Activated CD8-positive, alpha-beta memory T cell treated with anti-CD3 and anti-CD28 coated beads, Interleukin-2, amount 10 ng/mL, durations not matched to agents 7 days and 5 days (primary cell): Measurements from ENCODE around the gene NFIB. TPM values are rescaled to one million over a fixed set of nuclear protein-coding genes. Genes with fewer than 3 reads are reported as not detected.

Source experiments
- ATAC-seq: fragments of 150-1000 bp; cut with Tn5 transposase; one replicate; pipeline ENCODE4 v1.10.0; 2021; ENCODE audit warnings: moderate library complexity
- CTCF ChIA-PET: fragments of 350-600 bp; sonication (Branson Sonifier 250); formaldehyde crosslinking; loops from one replicate; lab custom pipeline; 2021; ENCODE audit warnings: antibody characterized with exemption; lab: Charles Lee
- DNase-seq: peaks from one replicate; pipeline ENCODE4 v3.0.0-alpha.2; 2020
- H3K27ac Mint-ChIP-seq: one replicate; pipeline ENCODE4 v1.8.0; 2021; ENCODE audit warnings: mild to moderate bottlenecking, mixed read lengths
- H3K27me3 Mint-ChIP-seq: one replicate; pipeline ENCODE4 v1.8.0; 2021; ENCODE audit warnings: mixed read lengths
- H3K36me3 Mint-ChIP-seq: one replicate; pipeline ENCODE4 v1.8.0; 2021; ENCODE audit warnings: mild to moderate bottlenecking, mixed read lengths
- H3K4me1 Mint-ChIP-seq: one replicate; pipeline ENCODE4 v1.8.0; 2021; ENCODE audit warnings: mixed read lengths
- H3K4me3 Mint-ChIP-seq: one replicate; pipeline ENCODE4 v1.8.0; 2021; ENCODE audit warnings: mild to moderate bottlenecking, moderate library complexity, mixed read lengths
- H3K9me3 Mint-ChIP-seq: one replicate; pipeline ENCODE4 v1.8.0; 2022; ENCODE audit warnings: low read depth, mixed read lengths
- total RNA-seq, 2 experiments: library from RNA; stranded (reverse); gene quantifications; one replicate each; pipeline ENCODE4 v1.2.3, GENCODE V29; 2021

Gene NFIB
- total RNA-seq, 2 experiments from 2014 or later = not detected

DNA sequence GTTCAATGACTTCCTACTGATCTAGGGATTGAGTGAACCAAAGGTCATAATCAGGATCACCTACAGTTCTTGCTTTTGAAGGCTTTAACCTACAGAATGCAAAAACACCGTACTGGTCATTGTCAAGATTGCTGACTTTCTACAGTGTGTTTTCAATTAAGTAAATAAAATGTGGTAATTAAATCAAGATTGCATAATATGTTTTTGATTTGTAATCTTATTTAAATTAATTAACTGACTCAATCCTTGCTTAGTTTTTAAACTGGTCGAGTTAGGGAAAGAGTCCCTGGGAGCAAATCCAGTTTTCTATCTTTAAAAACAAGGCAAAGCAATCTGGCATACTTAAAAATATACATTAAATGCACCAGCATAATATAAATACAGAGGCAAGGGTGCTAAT, 125.9 kb downstream of the NFIB start:
- Mint-ChIP-seq H3K9me3 (no peaks in the 10 kb centered on the region), H3K27me3 (no peaks in the 10 kb centered on the region), H3K36me3 (no peaks in the 10 kb centered on the region), H3K4me3 (no peak overlapping the region), H3K4me1 (no peaks in the 10 kb centered on the region), H3K27ac (no peak overlapping the region)
- CTCF ChIA-PET = no interaction called here
- ATAC-seq (no peak), DNase-seq (no peak)

DNA sequence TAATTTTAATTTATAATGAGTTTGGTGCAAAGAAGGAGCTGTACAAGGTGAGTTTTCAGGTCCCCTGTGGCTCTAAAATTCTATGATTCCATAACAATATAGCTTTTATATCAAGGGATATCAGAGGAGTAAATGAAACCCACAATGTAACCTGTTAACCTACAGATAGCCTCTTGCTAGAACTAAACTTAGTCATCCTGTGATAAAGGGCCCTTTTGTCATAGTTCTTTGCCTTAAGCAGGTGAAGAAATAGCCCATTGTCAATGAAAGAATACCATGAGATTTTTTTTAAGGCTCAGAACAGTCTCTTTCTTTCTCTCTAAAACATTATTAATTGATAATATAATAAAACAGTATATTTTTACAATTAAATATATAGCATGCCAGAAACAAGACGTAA, 127.8 kb downstream of the NFIB start:
- H3K27ac Mint-ChIP-seq = no peak overlapping the region
- H3K36me3 Mint-ChIP-seq = no peaks in the 10 kb centered on the region
- DNase-seq = no peak
- H3K4me3 Mint-ChIP-seq = no peak overlapping the region
- H3K9me3 Mint-ChIP-seq = no peaks in the 10 kb centered on the region
- ATAC-seq = no peak
- CTCF ChIA-PET = no interaction called here
- H3K27me3 Mint-ChIP-seq = no peaks in the 10 kb centered on the region
- H3K4me1 Mint-ChIP-seq = no peaks in the 10 kb centered on the region

DNA sequence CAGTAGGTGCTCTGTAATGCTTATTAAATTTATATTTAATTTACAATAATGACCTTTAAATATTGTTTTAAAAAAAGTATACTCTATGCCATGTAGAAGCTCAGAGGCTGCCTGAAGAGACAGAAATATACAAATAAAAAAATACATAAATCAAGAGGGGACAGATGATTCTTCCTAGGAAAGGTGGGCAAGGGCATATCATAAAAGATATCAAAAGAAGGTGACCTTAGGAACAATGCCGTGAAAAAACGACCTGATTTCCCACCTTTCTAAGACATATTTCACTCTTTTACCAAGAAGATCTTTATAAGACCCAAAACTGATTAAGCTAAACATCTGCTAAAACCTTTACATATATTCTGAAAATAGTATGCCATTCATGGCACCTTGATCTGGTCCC, 128.9 kb downstream of the NFIB start:
- H3K36me3 Mint-ChIP-seq = no peaks in the 10 kb centered on the region
- H3K27ac Mint-ChIP-seq = no peak overlapping the region
- H3K27me3 Mint-ChIP-seq = no peaks in the 10 kb centered on the region
- no peak overlapping the region for H3K4me3 Mint-ChIP-seq
- H3K9me3 Mint-ChIP-seq = no peaks in the 10 kb centered on the region
- ATAC-seq = no peak
- no peak for DNase-seq
- no peaks in the 10 kb centered on the region for H3K4me1 Mint-ChIP-seq
- CTCF ChIA-PET = no interaction called here

DNA sequence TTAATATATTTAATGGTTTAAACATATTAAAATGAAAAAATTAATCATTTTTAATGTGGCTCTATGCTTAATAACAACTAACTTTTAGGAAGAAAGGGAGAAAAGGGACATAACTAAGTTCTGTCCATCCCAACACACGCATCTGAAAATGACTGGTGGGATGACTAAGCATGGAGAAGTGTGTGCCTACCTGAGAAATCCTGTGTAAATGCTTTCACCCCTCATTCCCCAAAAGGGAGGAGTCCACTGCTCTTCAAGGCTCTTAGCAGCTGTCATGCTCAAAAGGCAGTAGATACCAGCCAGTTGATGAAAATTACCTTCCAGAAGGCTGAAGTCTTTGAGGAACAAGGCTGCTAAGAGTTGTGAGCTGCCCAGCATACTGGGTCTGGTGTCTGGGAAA, 130.9 kb downstream of the NFIB start:
- no peaks in the 10 kb centered on the region for H3K36me3 Mint-ChIP-seq
- ATAC-seq (no peak), DNase-seq (no peak)
- no peaks in the 10 kb centered on the region for H3K4me1 Mint-ChIP-seq
- no peak overlapping the region for H3K27ac Mint-ChIP-seq
- no peaks in the 10 kb centered on the region for H3K27me3 Mint-ChIP-seq
- no peaks in the 10 kb centered on the region for H3K9me3 Mint-ChIP-seq
- no peak overlapping the region for H3K4me3 Mint-ChIP-seq
- CTCF ChIA-PET = no interaction called here

DNA sequence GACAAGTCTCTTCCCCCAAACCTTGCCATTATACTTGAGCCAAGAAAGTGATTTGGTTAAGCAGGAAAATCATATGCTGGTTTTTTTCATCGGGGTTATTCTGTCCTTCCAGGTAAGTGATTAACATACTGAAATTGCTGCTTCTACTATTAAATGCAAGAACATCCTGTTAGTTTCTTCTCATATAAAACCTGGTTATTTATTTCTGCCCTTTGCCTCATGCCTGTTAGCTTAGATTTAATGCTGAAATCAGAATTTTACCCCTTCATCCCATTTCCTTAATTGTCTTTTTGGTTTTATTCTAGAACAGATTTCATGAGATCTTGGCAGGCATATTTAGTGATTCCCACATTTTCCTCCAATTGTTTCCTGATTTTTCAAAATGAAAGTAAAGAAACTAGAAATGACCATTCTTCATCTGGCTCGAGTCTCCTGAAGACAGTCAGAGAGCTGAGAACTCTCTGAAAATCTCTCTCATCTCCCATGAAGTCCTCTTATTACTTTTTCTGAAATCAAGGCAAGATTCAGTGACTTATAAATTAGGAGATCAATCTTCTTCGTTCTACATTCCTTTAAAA, 132.9 kb downstream of the NFIB start:
- Mint-ChIP-seq H3K4me1 (no peaks in the 10 kb centered on the region), H3K27ac (no peak overlapping the region), H3K4me3 (no peak overlapping the region), H3K27me3 (no peaks in the 10 kb centered on the region), H3K36me3 (no peaks in the 10 kb centered on the region), H3K9me3 (no peaks in the 10 kb centered on the region)
- CTCF ChIA-PET = no interaction called here
- ATAC-seq (no peak), DNase-seq (no peak)

DNA sequence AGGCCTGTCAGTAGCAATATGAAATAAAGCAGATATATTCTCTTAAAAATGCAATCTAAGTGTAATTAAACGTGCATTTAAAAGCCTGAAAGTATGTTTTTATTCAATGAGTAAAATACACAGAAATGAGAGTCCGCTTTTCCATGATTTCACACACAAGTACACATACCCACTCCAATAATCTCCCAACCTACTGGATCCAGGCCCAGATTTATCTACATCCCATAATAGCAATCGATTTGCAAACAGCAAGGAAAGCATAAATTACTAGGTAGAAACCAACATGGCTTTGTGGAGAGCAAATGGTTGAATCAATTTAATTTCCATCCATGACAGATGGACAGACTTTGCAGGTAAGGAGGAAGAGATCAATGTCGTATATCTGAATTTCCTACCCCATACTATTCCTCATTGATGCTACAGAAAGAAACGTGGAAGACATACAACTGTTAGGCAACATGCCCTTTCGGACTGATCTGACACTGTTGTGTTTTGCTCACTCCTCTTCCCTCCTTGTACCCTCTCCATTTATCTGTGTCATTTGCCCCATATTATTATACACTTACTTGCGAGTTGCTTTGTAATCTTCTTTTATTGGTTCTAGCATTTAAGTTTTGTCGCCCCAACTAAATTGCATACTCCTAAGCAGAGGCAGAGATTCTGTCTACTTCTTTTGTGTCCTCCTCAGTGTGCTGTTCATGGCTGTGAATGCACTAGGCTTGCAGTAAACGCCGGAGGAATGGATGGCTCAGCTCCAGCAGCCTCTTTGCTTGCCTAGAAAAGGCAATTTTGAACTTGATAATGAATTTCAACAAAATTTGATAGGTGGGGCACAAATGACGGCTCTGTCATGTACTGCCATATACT, 133.6 kb downstream of the NFIB start:
- ATAC-seq (no peak), DNase-seq (no peak)
- Mint-ChIP-seq H3K4me1 (no peaks in the 10 kb centered on the region), H3K27ac (no peak overlapping the region), H3K4me3 (no peak overlapping the region), H3K36me3 (no peaks in the 10 kb centered on the region), H3K27me3 (no peaks in the 10 kb centered on the region), H3K9me3 (no peaks in the 10 kb centered on the region)
- CTCF ChIA-PET = no interaction called here

DNA sequence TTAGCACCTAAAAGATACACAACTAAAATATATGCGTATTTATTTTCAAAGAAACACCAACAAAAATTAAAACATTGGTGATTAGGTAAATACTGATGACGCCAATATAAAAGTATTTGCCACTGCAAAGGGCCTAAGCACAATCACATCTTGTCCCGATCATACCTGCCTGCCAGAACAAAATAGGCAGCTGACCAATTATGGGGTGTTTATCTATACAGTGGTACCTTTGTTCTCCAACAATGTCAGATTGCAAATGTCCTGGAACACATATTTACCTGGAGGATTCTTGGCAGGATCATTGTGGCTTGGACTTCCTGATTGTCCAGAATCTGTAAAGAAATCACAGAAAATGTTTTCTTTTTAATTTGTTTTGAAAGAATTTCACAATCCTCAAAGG, 134.5 kb downstream of the NFIB start:
- Mint-ChIP-seq H3K27ac (no peak overlapping the region), H3K4me3 (no peak overlapping the region), H3K9me3 (no peaks in the 10 kb centered on the region), H3K4me1 (no peaks in the 10 kb centered on the region), H3K36me3 (no peaks in the 10 kb centered on the region), H3K27me3 (no peaks in the 10 kb centered on the region)
- CTCF ChIA-PET = no interaction called here
- ATAC-seq = no peak
- no peak for DNase-seq

DNA sequence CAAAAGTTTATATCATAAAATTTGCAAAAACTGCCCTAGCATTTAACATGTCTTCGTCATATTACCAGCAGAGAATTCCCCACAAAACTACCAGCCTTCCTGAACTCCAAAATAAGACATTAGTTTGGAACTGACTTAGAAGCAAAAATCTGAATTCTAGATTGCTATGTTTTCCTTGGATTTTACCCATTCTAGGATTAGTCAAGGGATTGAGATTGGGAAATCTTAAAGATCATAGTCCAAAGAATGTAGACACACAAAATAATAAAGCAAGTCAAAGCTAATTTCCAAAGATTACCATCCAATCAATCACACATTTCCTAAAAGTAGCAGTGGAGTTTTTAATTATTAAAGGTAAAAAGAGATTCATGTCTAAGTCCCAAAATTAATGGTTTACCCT, 138.2 kb downstream of the NFIB start:
- Mint-ChIP-seq H3K9me3 (no peaks in the 10 kb centered on the region), H3K27me3 (no peaks in the 10 kb centered on the region), H3K4me1 (no peaks in the 10 kb centered on the region), H3K36me3 (no peaks in the 10 kb centered on the region), H3K4me3 (no peak overlapping the region), H3K27ac (no peak overlapping the region)
- CTCF ChIA-PET = no interaction called here
- ATAC-seq = no peak
- no peak for DNase-seq

DNA sequence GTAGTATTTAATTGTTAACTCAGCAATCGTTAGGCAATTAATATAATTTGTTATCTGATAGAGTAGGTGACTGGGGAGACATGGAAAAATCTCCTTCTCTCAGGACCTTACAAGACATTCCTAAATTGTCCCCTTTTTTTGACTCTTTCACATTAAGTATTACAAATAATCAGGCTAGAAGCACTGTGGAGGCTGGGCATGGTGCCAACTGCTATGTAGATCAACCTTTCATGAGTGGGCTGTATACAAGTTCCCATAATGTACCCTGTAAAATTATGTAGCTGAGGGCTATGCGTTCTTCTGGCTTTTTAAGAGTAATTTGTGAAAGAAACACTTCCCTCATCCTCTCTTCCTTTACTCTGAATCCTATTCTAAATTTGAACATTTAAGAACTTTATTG, 140.2 kb downstream of the NFIB start:
- Mint-ChIP-seq H3K4me3 (no peak overlapping the region), H3K9me3 (peaks cover 2% of the 10 kb centered on the region), H3K36me3 (no peaks in the 10 kb centered on the region), H3K27ac (no peak overlapping the region), H3K27me3 (no peaks in the 10 kb centered on the region), H3K4me1 (no peaks in the 10 kb centered on the region)
- DNase-seq = no peak
- CTCF ChIA-PET = no interaction called here
- ATAC-seq = no peak

DNA sequence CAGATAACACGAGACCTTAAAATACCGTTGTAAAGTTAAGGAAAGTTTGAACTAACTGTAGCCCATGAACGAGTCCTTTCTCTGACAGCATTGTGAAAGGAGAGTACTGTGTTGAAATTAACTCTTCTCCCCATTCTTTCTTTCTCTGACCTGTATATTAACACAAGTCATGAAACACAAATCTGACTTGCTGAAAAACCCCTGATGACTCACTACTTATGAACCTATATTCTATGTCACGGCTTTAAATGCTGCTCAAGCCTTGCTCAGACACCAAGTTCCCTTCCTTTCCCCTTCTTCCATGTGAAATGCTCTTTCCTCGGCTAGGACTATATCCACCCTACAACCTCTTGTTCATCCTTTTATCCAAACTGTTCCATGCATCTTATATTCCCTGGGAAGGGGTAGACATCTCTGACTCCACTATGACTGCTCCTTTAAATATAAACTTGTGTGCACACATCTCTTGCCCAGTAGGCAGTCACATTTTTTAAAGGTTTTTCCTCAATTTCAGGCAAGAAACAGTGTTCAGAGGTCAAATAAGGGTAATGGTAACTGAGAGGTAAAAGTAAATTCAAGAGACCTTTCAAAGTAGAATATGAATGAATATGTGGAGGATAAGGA, 142.9 kb downstream of the NFIB start:
- DNase-seq (no peak), ATAC-seq (no peak)
- no peaks in the 10 kb centered on the region for H3K36me3 Mint-ChIP-seq
- H3K27me3 Mint-ChIP-seq = no peaks in the 10 kb centered on the region
- H3K4me1 Mint-ChIP-seq = no peaks in the 10 kb centered on the region
- CTCF ChIA-PET = no interaction called here
- peaks cover 2% of the 10 kb centered on the region for H3K9me3 Mint-ChIP-seq
- no peak overlapping the region for H3K4me3 Mint-ChIP-seq
- no peak overlapping the region for H3K27ac Mint-ChIP-seq

DNA sequence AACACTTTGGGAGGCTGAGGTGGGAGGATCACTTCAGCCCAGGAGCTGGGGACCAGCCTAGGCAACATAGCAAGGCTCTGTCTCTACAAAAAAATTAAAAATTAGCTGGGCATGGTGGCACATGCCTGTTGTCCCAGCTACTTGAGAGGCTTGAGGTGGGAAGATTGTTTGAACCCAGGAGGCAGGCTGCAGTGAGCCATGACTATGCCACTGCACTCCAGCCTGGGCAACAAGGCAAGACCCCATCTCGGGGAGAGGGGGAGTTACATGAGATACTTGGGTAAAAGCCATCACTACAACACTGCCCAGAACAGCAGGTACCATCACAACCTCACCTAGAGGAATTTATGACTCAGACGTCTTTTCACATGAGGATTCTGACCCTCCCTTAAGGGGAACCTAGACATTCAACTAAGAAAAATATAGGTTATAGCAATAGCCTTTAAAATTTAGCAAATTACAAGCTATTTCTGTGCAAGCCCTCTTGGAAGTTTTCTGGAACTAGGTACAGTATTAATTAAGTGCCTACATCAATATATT, 143.5 kb downstream of the NFIB start:
- no peak for DNase-seq
- peaks cover 2% of the 10 kb centered on the region for H3K9me3 Mint-ChIP-seq
- no peaks in the 10 kb centered on the region for H3K27me3 Mint-ChIP-seq
- no peak overlapping the region for H3K4me3 Mint-ChIP-seq
- ATAC-seq = no peak
- H3K4me1 Mint-ChIP-seq = no peaks in the 10 kb centered on the region
- no peak overlapping the region for H3K27ac Mint-ChIP-seq
- CTCF ChIA-PET = no interaction called here
- no peaks in the 10 kb centered on the region for H3K36me3 Mint-ChIP-seq

DNA sequence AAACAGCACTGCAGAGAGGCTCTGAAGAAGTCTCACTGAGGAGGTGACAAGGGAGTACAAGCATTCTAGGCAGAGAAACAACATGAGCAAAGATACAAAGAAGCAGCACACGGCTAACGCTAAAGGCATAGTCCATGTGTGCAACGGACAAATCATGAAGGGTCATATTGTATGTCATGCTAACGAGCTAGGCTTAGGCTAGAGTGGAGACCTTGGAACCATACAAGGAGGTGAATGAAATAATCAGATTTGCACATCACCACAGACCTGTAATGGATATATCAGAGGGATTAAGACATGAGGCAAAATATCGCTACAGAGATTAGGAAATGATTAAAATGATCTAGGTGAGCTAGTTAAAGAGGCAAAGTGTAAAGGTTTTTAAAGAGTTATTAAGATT, 145.6 kb downstream of the NFIB start:
- no peak overlapping the region for H3K27ac Mint-ChIP-seq
- no peaks in the 10 kb centered on the region for H3K4me1 Mint-ChIP-seq
- H3K27me3 Mint-ChIP-seq = no peaks in the 10 kb centered on the region
- no peaks in the 10 kb centered on the region for H3K36me3 Mint-ChIP-seq
- DNase-seq (no peak), ATAC-seq (no peak)
- peaks cover 2% of the 10 kb centered on the region for H3K9me3 Mint-ChIP-seq
- CTCF ChIA-PET = no interaction called here
- H3K4me3 Mint-ChIP-seq = no peak overlapping the region

DNA sequence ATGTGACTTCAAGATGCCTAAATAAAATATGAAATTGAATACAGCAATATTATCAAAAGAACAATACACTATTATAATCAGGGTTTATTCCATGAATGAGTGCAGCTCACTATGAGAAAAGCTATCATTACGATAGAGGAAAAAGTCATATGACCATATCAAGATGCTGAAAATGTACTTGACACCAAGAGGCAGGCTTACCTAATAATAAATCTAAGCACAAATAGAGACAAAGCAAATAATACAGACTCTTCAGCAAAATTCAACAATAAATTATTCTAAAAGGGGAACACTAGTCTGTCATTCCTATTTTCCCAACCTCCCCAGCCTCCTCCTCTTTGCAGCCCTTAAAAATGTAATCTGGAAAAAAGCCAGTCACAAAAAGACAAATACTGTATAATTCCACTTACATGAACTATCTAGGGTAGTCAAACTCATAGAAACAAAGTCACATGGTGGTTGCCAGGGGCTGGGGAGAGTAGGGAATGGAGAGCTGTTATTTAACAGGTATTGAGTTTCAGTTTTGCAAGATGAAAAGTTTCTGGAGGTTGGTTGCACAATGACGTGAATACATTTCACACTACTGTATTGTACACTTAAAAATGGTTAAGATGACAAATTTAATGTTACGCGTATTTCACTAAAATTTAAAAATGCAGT, 148.4 kb downstream of the NFIB start:
- CTCF ChIA-PET = no interaction called here
- H3K27me3 Mint-ChIP-seq = no peaks in the 10 kb centered on the region
- ATAC-seq (no peak), DNase-seq (no peak)
- no peak overlapping the region for H3K4me3 Mint-ChIP-seq
- no peak overlapping the region for H3K27ac Mint-ChIP-seq
- H3K9me3 Mint-ChIP-seq = peaks cover 2% of the 10 kb centered on the region
- H3K36me3 Mint-ChIP-seq = no peaks in the 10 kb centered on the region
- H3K4me1 Mint-ChIP-seq = no peaks in the 10 kb centered on the region
